Heart left ventricle (tissue), 13 donors: Measurements from ENCODE around the gene MPG.

Experiments
- POLR2A ChIP-seq, 2 donors: fragments of 450-650 bp; IDR thresholded peaks; one replicate each; pipeline ENCODE4 v1.6.1; 2017; ENCODE audit warnings: antibody characterized with exemption in 2 of 2, mild to moderate bottlenecking in 2 of 2, moderate library complexity in 2 of 2
- TF ChIP-seq, protein P1 (sequence below), 12 donors: fragments of 200-600 bp; sonication (generic) in 4 of 12; IDR thresholded peaks; one replicate each; pipeline versions ENCODE4 v1.5.0 to v1.8.0; 2018 to 2022; ENCODE audit warnings: antibody characterized with exemption in 12 of 12, mild to moderate bottlenecking in 5 of 12
- donor health status: ischemic (EF 13 %, LVEDD 7.1; RV severe dilation, severe dysfunction).
- donor health status: DM: no; HTN: yes; CAD: no.
- donor health status: DM: no; HTN: no; CAD: no.
- donor health status: ischemic (EF 25% LVEDD 6.9; RV normal size, moderate dysfunction).
- donor health status: ischemic (EF 25% LVEDD 5.7; RV mildly dilated, moderate dysfunction).
- donor health status: ischemic (EF 35%, LVEDD 5.7; RV mildly dilated, moderate dysfunction).
- donor health status: nonischemic (EF 11% LVEDD 7.7; RV severe dilation, severe dysfunction).
- donor health status: DM: yes; HTN: yes; CAD: no.
- donor health status: PGD.
- donor health status: ischemic (EF 29% LVEDD 5.4; RV normal size, mild dysfunction).
- donor health status: nonischemic (EF 23%, LVEDD 6.1; RV moderate dilation, normal function).

- TF ChIP-seq, protein P1, sequence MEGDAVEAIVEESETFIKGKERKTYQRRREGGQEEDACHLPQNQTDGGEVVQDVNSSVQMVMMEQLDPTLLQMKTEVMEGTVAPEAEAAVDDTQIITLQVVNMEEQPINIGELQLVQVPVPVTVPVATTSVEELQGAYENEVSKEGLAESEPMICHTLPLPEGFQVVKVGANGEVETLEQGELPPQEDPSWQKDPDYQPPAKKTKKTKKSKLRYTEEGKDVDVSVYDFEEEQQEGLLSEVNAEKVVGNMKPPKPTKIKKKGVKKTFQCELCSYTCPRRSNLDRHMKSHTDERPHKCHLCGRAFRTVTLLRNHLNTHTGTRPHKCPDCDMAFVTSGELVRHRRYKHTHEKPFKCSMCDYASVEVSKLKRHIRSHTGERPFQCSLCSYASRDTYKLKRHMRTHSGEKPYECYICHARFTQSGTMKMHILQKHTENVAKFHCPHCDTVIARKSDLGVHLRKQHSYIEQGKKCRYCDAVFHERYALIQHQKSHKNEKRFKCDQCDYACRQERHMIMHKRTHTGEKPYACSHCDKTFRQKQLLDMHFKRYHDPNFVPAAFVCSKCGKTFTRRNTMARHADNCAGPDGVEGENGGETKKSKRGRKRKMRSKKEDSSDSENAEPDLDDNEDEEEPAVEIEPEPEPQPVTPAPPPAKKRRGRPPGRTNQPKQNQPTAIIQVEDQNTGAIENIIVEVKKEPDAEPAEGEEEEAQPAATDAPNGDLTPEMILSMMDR (IDR thresholded peaks at IDR 0.05) = no peak
- TF ChIP-seq POLR2A (IDR thresholded peaks at IDR 0.05) = no peak
These were observed 11.6 kb downstream of the MPG start for GRCh38 chr16:89391-90302.
